ENCODE results near the gene COL4A4. TPM values are rescaled to one million over a fixed set of nuclear protein-coding genes. Genes with fewer than 3 reads are reported as not detected.

COL4A4 gene
- total and polyA plus RNA-seq, 7 experiments from 2014 or later: 0.08 to 0.39 (median 0.19) TPM; not detected in 3

DNA sequence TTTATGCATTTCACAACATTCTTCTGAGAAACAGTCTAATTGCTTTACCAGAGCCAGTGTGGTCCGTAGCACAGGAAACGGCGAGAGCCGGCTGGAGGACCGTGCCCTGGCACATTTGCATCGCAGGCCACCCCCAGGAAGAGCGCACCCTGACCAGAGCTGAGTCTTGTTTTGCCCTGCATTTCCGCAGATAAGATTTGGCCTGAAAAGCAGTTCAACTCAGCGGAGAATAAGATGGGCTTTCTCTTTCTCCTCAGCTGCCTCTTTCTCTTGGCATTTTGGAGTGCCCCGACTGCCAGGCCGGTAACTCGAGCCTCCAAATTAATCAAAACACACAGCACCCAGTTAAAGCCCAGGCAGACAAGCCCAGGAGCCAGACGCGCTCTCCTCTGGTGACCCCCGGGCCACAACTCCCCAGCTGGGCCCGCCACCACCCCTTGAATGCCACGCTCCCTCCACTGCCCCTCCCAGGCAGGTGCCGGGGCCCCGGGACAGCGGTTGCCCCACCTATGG is 464 bp downstream of the COL4A4 start:
- Mint-ChIP-seq H3K4me1 (peaks cover 0 to 12% (median 9%) of the 10 kb centered on the region in 7 donors), H3K27ac (no peak overlapping the region), H3K36me3 (no peaks in the 10 kb centered on the region), H3K4me3 (peak overlapping the region; percentile 46 to 79 (median 66)), H3K27me3 (peaks cover 65 to 78% (median 71%) of the 10 kb centered on the region in 5 donors), H3K9me3 (peaks cover 0 to 11% (median 0%) of the 10 kb centered on the region in 11 donors)
- H3K9me3 ChIP-seq (ENCODE audit: control insufficient read depth in 2 of 3, low read length in 3 of 3): no peaks in the 10 kb centered on the region
- no peak overlapping the region for H3K4me3 ChIP-seq (ENCODE audit: low read length)
- DNase-seq (no peak), ATAC-seq (peak; percentile 6)
- no peak overlapping the region for H3K27ac ChIP-seq (ENCODE audit: low read depth, low read length)
- CTCF ChIA-PET: interaction anchor here (0.6 kb wide), 1 partner anchor 197 kb away, joined by 3 read pairs; no protein-coding TSS in a partner anchor
- POLR2A ChIA-PET: no interaction called here
- no peaks in the 10 kb centered on the region for H3K36me3 ChIP-seq (ENCODE audit: control insufficient read depth in 2 of 3, insufficient read depth in 3 of 3, low read length in 3 of 3)
- H3K4me1 ChIP-seq (ENCODE audit: control insufficient read depth in 2 of 2, insufficient read depth in 2 of 2, low read length in 2 of 2): no peaks in the 10 kb centered on the region
- H3K27me3 ChIP-seq (ENCODE audit: control insufficient read depth in 2 of 2, insufficient read depth in 2 of 2, low read length in 2 of 2): peaks cover 0 to 9% of the 10 kb centered on the region in 2 donors
- intact Hi-C loops (cut with micrococcal nuclease): no loop called here

- ChIA-PET CTCF (interaction anchor here (0.6 kb wide), 1 partner anchor 1211 kb away, joined by 4 read pairs; no protein-coding TSS in a partner anchor), POLR2A (no interaction called here)
- DNase-seq (no peak), ATAC-seq (no peak)
- Mint-ChIP-seq H3K4me1 (peaks cover 0 to 12% (median 9%) of the 10 kb centered on the region in 7 donors), H3K27me3 (peaks cover 61 to 71% (median 64%) of the 10 kb centered on the region in 5 donors), H3K4me3 (no peak overlapping the region), H3K9me3 (peaks cover 0 to 11% (median 0%) of the 10 kb centered on the region in 11 donors), H3K36me3 (no peaks in the 10 kb centered on the region), H3K27ac (no peak overlapping the region)
- H3K9me3 ChIP-seq (ENCODE audit: control insufficient read depth in 2 of 3, low read length in 3 of 3): no peaks in the 10 kb centered on the region
- peaks cover 0 to 9% of the 10 kb centered on the region in 2 donors for H3K27me3 ChIP-seq (ENCODE audit: control insufficient read depth in 2 of 2, insufficient read depth in 2 of 2, low read length in 2 of 2)
- intact Hi-C loops (cut with micrococcal nuclease): no loop called here
- H3K4me3 ChIP-seq (ENCODE audit: low read length): no peak overlapping the region
- H3K4me1 ChIP-seq (ENCODE audit: control insufficient read depth in 2 of 2, insufficient read depth in 2 of 2, low read length in 2 of 2): no peaks in the 10 kb centered on the region
- no peaks in the 10 kb centered on the region for H3K36me3 ChIP-seq (ENCODE audit: control insufficient read depth in 2 of 3, insufficient read depth in 3 of 3, low read length in 3 of 3)
- no peak overlapping the region for H3K27ac ChIP-seq (ENCODE audit: low read depth, low read length)
Measured at GRCh38 chr2:227161947-227162346, 2.1 kb downstream of the COL4A4 start.

DNA sequence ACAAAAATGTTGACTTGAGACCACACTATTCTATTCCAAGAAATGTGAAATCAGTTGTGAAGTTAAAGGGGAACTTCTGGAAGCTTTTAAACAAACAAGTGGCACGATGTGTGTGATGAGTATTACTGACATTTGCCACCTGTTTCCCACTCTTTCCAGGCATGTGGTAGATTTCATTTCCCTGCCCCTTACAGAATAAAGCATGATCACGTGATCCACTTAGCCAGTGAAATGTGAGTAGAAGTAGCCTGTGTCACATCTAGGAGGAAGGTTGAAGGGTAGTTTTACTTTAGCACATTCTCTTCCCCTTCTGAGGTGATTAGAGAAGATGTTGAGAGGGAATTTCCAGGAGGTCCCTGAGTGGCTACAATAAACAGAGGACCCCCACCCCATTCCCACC is 3.8 kb downstream of the COL4A4 start:
- Mint-ChIP-seq H3K36me3 (no peaks in the 10 kb centered on the region), H3K4me1 (peaks cover 0 to 12% (median 6%) of the 10 kb centered on the region in 7 donors), H3K9me3 (peaks cover 0 to 11% (median 1%) of the 10 kb centered on the region in 11 donors), H3K27me3 (peaks cover 58 to 65% (median 61%) of the 10 kb centered on the region in 5 donors), H3K27ac (no peak overlapping the region), H3K4me3 (no peak overlapping the region)
- Histone ChIP-seq H3K36me3 (ENCODE audit: control insufficient read depth in 2 of 3, insufficient read depth in 3 of 3, low read length in 3 of 3) (no peaks in the 10 kb centered on the region), H3K4me3 (ENCODE audit: low read length) (no peak overlapping the region), H3K9me3 (ENCODE audit: control insufficient read depth in 2 of 3, low read length in 3 of 3) (no peaks in the 10 kb centered on the region), H3K27ac (ENCODE audit: low read depth, low read length) (no peak overlapping the region), H3K27me3 (ENCODE audit: control insufficient read depth in 2 of 2, insufficient read depth in 2 of 2, low read length in 2 of 2) (peaks cover 0 to 8% of the 10 kb centered on the region in 2 donors), H3K4me1 (ENCODE audit: control insufficient read depth in 2 of 2, insufficient read depth in 2 of 2, low read length in 2 of 2) (no peaks in the 10 kb centered on the region)
- DNase-seq (no peak), ATAC-seq (no peak)
- POLR2A ChIA-PET: no interaction called here
- intact Hi-C loops (cut with micrococcal nuclease): no loop called here
- CTCF ChIA-PET: no interaction called here

DNA sequence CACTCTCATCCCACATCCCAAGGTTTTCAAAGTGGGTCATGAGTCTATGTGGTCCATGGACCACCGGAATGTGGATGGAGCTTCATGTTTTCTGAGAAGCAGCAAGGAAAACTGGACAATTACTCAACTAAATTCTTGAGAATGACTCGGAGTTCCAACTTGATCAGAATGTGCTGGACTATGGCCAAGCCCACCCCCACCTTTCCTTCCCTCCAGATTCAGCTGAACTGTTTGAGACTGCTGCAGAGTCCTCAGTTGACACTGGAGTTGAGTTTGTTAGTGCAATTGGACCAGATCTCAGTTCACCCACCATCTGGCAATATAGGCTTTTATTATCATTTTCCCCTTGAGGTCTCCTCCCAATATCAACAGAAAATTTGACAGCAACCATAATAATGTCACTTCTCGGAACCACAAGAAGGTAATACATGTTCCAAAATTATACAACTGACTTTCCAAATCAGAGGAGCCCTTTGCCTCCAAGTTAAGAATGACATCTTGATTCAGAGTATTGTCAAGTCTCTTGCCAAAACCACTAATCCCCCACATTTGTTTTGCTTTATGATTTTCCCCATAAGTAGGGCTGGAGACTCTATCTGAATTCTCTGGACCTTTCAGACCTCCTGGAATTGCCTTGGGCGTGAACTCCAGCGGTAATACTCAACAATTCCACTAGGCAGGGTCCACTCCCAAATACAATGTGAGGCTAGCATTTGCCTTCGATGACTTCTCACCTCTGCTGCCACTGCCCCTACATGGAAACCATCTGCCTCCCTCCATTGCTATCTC is 8.8 kb downstream of the COL4A4 start:
- Histone ChIP-seq H3K4me1 (ENCODE audit: control insufficient read depth in 2 of 2, insufficient read depth in 2 of 2, low read length in 2 of 2) (no peaks in the 10 kb centered on the region), H3K27me3 (ENCODE audit: control insufficient read depth in 2 of 2, insufficient read depth in 2 of 2, low read length in 2 of 2) (no peaks in the 10 kb centered on the region), H3K4me3 (ENCODE audit: low read length) (no peak overlapping the region), H3K36me3 (ENCODE audit: control insufficient read depth in 2 of 3, insufficient read depth in 3 of 3, low read length in 3 of 3) (no peaks in the 10 kb centered on the region), H3K27ac (ENCODE audit: low read depth, low read length) (no peak overlapping the region), H3K9me3 (ENCODE audit: control insufficient read depth in 2 of 3, low read length in 3 of 3) (no peaks in the 10 kb centered on the region)
- ATAC-seq (no peak), DNase-seq (no peak)
- Mint-ChIP-seq H3K27ac (no peak overlapping the region), H3K9me3 (peaks cover 0 to 12% (median 2%) of the 10 kb centered on the region in 11 donors), H3K27me3 (peaks cover 22 to 50% (median 46%) of the 10 kb centered on the region in 5 donors), H3K4me3 (no peak overlapping the region), H3K4me1 (no peaks in the 10 kb centered on the region), H3K36me3 (no peaks in the 10 kb centered on the region)
- POLR2A ChIA-PET: no interaction called here
- CTCF ChIA-PET: no interaction called here
- intact Hi-C loops (cut with micrococcal nuclease): no loop called here

DNA sequence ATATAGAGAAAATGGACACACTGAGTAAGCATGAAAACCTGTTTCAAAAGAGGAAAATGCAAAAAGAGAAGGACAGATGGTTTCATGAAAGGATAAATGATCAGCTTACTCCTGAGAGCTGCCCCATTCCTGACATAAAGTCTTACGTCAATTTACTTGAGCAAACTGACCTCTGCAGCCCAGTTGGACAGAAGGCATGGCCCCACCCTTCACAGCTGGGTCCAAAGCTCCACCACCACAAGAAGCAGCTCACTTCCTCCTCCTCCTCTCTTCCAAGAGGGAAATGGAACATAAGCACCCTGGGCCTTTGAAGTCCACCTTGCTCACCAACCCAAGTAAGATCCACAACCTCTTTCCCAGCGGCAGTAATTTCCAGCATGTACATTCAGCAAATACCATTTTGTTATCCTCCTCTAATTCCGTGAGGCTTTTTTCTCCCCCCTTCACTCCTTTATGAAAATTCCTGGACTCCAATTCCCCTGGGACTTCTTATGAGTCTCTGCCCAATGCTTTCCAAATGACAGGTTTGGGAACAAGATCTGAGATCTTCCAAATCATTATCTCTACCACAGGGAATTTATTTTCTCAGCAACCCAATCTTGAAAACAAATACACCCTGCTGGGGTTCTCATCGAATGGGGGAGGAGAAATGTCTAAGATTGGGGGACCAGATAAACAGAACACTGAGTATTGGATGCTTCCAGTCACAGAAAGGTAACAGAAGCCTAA is 10.1 kb downstream of the COL4A4 start:
- Mint-ChIP-seq H3K27ac (no peak overlapping the region), H3K4me1 (no peaks in the 10 kb centered on the region), H3K36me3 (no peaks in the 10 kb centered on the region), H3K4me3 (no peak overlapping the region), H3K9me3 (peaks cover 0 to 12% (median 2%) of the 10 kb centered on the region in 11 donors), H3K27me3 (peaks cover 15 to 48% (median 38%) of the 10 kb centered on the region in 5 donors)
- no peak for DNase-seq
- H3K4me1 ChIP-seq (ENCODE audit: control insufficient read depth in 2 of 2, insufficient read depth in 2 of 2, low read length in 2 of 2): no peaks in the 10 kb centered on the region
- ChIA-PET POLR2A (no interaction called here), CTCF (no interaction called here)
- ATAC-seq: no peak
- H3K9me3 ChIP-seq (ENCODE audit: control insufficient read depth in 2 of 3, low read length in 3 of 3): no peaks in the 10 kb centered on the region
- intact Hi-C loops (cut with micrococcal nuclease): no loop called here
- no peaks in the 10 kb centered on the region for H3K36me3 ChIP-seq (ENCODE audit: control insufficient read depth in 2 of 3, insufficient read depth in 3 of 3, low read length in 3 of 3)
- no peak overlapping the region for H3K4me3 ChIP-seq (ENCODE audit: low read length)
- no peaks in the 10 kb centered on the region for H3K27me3 ChIP-seq (ENCODE audit: control insufficient read depth in 2 of 2, insufficient read depth in 2 of 2, low read length in 2 of 2)
- H3K27ac ChIP-seq (ENCODE audit: low read depth, low read length): no peak overlapping the region

GRCh38 chr2:227153307-227153706 is 10.7 kb downstream of the COL4A4 start:
- DNase-seq (no peak), ATAC-seq (no peak)
- H3K36me3 Mint-ChIP-seq: no peaks in the 10 kb centered on the region
- H3K9me3 Mint-ChIP-seq: peaks cover 0 to 10% (median 2%) of the 10 kb centered on the region in 11 donors
- Histone ChIP-seq H3K4me1 (ENCODE audit: control insufficient read depth in 2 of 2, insufficient read depth in 2 of 2, low read length in 2 of 2) (no peaks in the 10 kb centered on the region), H3K9me3 (ENCODE audit: control insufficient read depth in 2 of 3, low read length in 3 of 3) (no peaks in the 10 kb centered on the region), H3K27me3 (ENCODE audit: control insufficient read depth in 2 of 2, insufficient read depth in 2 of 2, low read length in 2 of 2) (no peaks in the 10 kb centered on the region), H3K27ac (ENCODE audit: low read depth, low read length) (no peak overlapping the region), H3K36me3 (ENCODE audit: control insufficient read depth in 2 of 3, insufficient read depth in 3 of 3, low read length in 3 of 3) (no peaks in the 10 kb centered on the region), H3K4me3 (ENCODE audit: low read length) (no peak overlapping the region)
- intact Hi-C loops (cut with micrococcal nuclease): no loop called here
- H3K4me3 Mint-ChIP-seq: no peak overlapping the region
- peaks cover 13 to 48% (median 38%) of the 10 kb centered on the region in 5 donors for H3K27me3 Mint-ChIP-seq
- no peak overlapping the region for H3K27ac Mint-ChIP-seq
- CTCF ChIA-PET: no interaction called here
- no peaks in the 10 kb centered on the region for H3K4me1 Mint-ChIP-seq
- POLR2A ChIA-PET: no interaction called here
